GF-D8 (cell line): ENCODE results near the gene CMSS1.

Source experiments
- DNase-seq: peaks from one replicate; lab custom pipeline; 2025; lab: John Stamatoyannopoulos, UW

The CMSS1 gene

GRCh38 chr3:99875581-99875928, 57.9 kb downstream of the CMSS1 start:
- peak; percentile 36 for DNase-seq

GRCh38 chr3:99875929-99876841, 58.5 kb downstream of the CMSS1 start:
- peak; percentile 36 for DNase-seq

- DNase-seq = no peak
Observed at GRCh38 chr3:99877031-99877579, 59.4 kb downstream of the CMSS1 start.

- DNase-seq = no peak
Observed at GRCh38 chr3:99878005-99878404, 60.3 kb downstream of the CMSS1 start.

- DNase-seq = no peak
Observed at GRCh38 chr3:99879275-99879674, 61.6 kb downstream of the CMSS1 start.

- no peak for DNase-seq
Observed at GRCh38 chr3:99881121-99881524, 63.5 kb downstream of the CMSS1 start.

- no peak for DNase-seq
Observed at GRCh38 chr3:99882436-99883137, 64.9 kb downstream of the CMSS1 start.

- no peak for DNase-seq
Observed at GRCh38 chr3:99883138-99883461, 65.4 kb downstream of the CMSS1 start.

- DNase-seq = no peak
Observed at GRCh38 chr3:99883693-99884092, 66.0 kb downstream of the CMSS1 start.

- no peak for DNase-seq
Observed at GRCh38 chr3:99884484-99884883, 66.8 kb downstream of the CMSS1 start.

GRCh38 chr3:99885085-99885484, 67.4 kb downstream of the CMSS1 start:
- no peak for DNase-seq

GRCh38 chr3:99885851-99886250, 68.2 kb downstream of the CMSS1 start:
- no peak for DNase-seq

GRCh38 chr3:99891610-99892285, 74.1 kb downstream of the CMSS1 start:
- no peak for DNase-seq

GRCh38 chr3:99892332-99892731, 74.7 kb downstream of the CMSS1 start:
- DNase-seq = no peak

GRCh38 chr3:99895131-99895696, 77.6 kb downstream of the CMSS1 start:
- peak; percentile 20 for DNase-seq

GRCh38 chr3:99895703-99896441, 78.2 kb downstream of the CMSS1 start:
- peak; percentile 76 for DNase-seq

- no peak for DNase-seq
Observed at GRCh38 chr3:99896482-99896881, 78.8 kb downstream of the CMSS1 start.

- DNase-seq = no peak
Observed at GRCh38 chr3:99899603-99900002, 81.9 kb downstream of the CMSS1 start.

- DNase-seq = no peak
Observed at GRCh38 chr3:99900248-99900647, 82.6 kb downstream of the CMSS1 start.

GRCh38 chr3:99901200-99901926, 83.7 kb downstream of the CMSS1 start:
- no peak for DNase-seq

- DNase-seq = no peak
Observed at GRCh38 chr3:99902091-99902490, 84.4 kb downstream of the CMSS1 start.
